HG02973 (cell line): ENCODE results near the gene PLEKHF1.

Source experiments
- ATAC-seq: cut with Tn5 transposase; IDR thresholded peaks from one replicate; pipeline ENCODE4 v1.9.1; 2021; ENCODE audit warnings: moderate library complexity; ENCODE audit not compliant: unreplicated experiment

PLEKHF1 gene

DNA sequence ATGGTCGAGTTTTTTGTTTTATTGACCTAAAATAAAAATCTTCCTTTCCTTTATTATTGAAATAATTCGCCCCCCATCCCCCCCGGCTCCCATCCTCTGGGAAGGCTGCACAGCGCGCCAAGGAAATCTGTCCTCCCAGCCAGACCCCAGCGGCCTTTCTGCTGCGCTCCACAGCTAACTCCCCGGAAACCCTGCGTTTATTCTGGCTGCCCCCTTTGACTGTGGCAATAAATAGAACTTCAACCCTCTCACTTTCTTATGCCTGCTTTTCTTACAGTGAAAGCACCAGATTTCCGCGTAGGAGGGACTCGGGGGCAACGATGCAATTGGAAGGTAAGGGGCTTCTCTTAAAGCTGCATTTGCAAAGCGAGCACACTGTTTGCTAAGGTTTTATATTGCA lies 59.5 kb downstream of the PLEKHF1 start:
- no peak for ATAC-seq
